Glomerular endothelial cell (primary cell): ENCODE measurements around the gene GMPR2. TPM values are rescaled to one million over a fixed set of nuclear protein-coding genes. Genes with fewer than 3 reads are reported as not detected.
A peak's percentile ranks its signal among the peaks of the same experiment; 100 is the strongest.
"Not testable (repeated sequence)": the region's sequence is repeated elsewhere in the genome, so short reads cannot be mapped to it uniquely, and the experiment has no call there.

Experiments
- DNase-seq: peaks from one replicate; pipeline ENCODE4 v3.0.0-alpha.2; 2011; ENCODE audit warnings: low read depth, low spot score; ENCODE audit errors: extremely low read depth
- total RNA-seq: library from RNA; depleted of rRNA; stranded (reverse); fragments of >200 nt; gene quantifications from 2 replicates; pipeline ENCODE4 v1.2.3, GENCODE V29; 2015

Gene GMPR2
- total RNA-seq, 1 donor from 2014 or later: 51.6 TPM

DNA sequence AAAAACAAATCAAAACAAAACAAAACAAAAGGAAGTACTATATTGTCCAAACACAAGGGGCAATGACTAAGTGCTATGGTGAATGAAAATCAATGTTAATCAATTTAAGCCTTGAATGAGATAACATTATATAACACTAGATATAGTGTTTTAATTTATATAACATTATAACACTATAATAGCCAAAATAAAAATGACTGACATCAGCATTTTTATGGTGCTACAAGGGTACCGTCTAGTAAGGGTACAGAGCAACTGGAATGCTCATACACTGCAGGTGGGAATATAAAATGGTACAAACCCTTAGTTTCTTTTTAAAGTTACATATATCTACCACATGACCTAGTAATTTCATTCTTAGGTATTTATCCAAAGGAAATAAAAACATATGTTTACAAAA lies 6.3 kb upstream of the GMPR2 start:
- no peak for DNase-seq

- no peak for DNase-seq
Observed at GRCh38 chr14:24228902-24229301, 3.8 kb upstream of the GMPR2 start.

DNA sequence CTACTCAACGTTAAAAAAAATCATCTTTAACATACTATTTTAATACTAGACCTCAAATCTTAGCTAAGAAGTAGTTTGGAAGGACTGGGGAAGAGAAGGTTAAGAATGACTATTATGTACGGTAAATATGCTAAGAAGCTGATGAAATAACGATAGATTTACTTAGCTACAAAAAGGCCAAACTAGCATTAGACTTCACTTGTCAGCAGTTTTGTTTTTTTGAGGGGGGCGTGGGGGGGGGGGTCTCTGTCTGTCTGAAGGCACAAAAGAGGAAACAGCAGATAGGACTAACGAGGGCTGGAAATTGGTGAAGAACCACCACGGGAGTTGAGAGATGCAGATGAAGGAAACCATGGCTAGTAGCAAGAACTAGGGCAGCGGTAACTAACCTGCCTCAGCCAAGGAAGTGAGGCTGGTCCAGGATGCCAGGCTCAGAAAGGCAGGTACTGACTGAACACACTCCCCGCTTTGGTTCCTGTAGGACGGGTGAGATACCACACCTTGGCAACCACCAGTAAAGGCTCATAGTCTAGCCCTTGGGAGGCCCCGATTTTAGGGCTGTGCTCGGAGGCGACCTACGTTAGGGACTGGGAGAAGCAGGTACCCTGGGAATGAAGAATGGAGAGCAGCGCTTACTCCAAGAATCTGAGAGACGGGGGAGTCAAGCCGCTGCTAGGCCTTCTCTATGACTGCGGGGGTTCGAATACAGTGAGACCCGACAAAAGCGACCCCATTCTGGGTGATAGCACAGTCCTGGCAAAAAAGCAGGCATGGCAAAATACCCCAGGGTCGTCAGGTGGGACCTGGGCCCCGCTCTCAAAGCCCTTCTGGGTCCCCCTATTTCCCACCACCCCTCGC lies 1.2 kb upstream of the GMPR2 start:
- no peak for DNase-seq

DNA sequence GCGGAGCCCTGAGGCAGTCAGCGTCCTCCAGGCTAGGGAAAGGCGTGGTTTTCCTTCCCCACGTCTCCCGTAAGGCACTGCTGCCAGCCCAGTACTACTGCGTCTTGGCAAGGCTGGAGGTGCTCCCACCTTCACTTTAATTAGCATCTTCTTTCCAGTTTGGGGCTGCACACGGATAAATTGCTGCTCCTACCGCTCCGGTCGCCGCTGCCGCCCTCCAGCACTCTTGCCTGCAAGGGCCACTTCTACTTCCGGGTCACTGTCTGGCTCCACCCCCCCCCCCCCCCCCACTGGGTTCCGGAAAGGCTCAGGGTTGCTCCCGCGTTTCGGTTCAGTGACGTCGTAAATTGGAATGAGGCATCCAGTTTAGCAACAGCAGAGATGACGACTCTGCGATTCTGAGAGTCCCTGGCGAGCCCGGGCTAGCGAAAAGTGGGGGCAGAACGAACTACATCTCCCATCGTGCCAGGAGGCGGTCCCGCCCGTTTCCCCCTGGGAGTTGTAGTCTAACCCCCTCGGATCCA lies 546 bp upstream of the GMPR2 start, which contains the start of gene NEDD8:
NEDD8 (minus strand) TSS at position 247 of the 524 bp plus-strand sequence; CDS start at position 147, 100 bp downstream.
- DNase-seq: peak; percentile 71

DNA sequence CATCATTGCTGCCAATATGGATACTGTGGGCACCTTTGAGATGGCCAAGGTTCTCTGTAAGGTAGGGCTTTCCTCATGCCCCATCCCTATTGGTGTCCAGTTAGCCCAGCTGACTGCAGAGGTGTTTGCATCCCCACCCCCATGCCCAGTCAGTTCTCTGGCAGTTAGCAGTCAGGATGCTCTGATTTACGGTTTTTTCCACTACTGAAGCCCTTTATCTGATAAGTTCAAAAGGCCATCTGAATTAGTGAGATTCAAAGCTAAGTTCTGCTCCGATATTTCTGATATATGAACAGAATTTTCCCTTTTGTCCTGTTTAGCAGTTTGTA lies 773 bp downstream of the GMPR2 start:
- no peak for DNase-seq

DNA sequence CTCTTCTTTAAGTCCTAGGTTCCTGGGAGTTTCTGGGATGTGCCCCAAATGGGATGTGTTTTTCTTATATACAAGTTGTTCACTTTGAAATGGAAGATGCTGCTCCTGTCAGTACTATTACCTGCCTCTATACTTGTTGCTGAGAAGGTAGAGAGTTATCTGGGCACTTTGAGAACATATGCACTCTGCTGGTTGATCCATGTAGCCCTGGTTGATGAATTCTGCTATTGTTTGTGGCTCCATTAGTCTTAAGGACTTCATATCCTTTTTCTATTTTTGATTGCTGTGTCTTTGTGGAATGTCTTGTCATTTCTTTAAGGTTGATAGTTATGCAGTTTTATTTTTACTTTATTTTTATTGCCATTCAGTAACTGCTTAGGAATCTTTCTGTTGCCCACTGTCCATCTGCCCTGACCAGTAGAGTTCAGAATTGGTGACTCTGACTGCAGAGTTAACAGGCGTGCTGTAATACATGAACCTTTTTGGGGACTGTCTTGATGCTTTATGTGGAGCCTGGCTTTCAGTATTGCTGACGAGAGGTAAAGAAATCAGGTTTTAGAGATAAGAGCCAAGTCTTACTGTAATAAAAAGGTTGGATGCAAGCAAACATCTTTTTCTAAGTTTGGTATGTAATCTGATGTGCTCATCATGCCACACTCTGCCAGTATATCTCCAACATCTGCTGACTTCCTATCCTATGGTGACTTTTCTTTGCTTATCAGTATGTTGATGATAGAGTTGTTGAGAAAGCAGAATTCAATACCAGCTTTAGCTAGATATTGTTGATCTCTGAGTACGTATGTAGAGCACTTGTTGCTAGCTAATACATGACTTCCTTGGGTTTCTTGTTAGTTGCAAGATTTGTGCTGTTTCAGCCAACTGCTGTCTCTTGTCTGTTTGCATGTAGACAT lies 1.6 kb downstream of the GMPR2 start:
- no peak for DNase-seq

- DNase-seq: no peak
Observed at GRCh38 chr14:24235804-24236688, 3.3 kb downstream of the GMPR2 start.

GRCh38 chr14:24236689-24237462 lies 4.1 kb downstream of the GMPR2 start:
- no peak for DNase-seq

DNA sequence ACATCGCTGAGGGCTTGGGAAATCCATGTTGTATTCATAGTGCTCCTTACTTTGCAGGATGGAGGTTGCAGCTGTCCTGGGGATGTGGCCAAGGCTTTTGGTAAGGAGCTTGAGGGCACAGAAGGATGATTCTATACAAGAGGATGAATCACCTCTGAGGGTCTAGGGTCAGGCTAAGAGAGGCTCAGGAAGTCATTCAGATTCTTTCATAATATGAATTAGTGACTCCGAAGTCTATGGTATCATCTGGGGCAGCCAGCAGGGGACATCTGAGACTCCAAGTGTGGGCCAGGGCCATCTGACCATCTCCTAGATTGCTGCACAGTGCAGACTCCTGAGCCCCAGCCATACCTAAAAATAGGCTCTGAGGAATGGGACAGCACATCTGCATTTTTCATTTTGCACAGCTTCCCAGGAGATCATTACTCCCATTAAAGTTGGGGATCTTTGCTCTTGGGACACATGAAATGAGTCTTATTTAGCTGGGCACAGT lies 4.8 kb downstream of the GMPR2 start:
- DNase-seq: no peak

- no peak for DNase-seq
Observed at GRCh38 chr14:24238123-24238522, 5.4 kb downstream of the GMPR2 start.

- DNase-seq: no peak
Observed at GRCh38 chr14:24238527-24239037, 5.9 kb downstream of the GMPR2 start.

DNA sequence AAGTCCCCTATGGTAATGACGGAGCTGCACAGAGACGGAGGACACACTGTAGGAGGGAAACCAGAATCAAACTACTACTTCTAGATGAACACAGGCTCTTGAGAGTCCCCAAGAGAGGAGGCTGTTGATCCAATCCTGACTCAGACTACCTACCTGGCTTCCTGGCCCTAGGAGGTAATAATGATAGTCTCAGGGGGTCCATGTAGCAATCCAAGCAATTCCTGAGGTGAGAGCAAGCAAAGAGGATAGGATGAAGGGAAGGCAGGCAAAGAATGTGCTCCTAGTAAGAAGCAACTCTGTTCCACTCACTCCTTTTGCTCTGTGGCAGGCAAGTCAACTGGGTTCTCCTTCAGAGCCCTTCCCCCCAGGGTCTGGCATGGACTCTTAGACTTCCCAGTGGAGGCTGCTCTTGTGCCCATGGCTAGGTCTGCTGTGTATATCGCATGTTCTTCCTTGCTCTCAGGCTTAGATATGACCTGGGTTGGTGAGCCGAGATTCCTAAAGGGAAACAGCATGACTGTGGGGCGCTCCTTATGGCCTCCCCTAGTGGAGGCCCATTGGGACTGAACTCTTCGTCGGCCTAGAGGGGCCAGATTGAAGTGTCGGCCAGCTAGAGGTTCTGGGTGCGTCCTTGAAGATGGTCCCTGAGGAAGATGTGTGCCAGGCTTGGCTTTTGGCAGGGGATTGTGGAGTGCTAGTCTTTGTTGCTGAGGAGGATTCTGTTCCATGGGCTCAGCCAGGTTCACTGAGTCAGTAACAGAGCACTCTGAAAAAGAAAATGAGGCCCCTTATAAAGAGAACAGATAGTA lies 7.6 kb downstream of the GMPR2 start:
- no peak for DNase-seq

DNA sequence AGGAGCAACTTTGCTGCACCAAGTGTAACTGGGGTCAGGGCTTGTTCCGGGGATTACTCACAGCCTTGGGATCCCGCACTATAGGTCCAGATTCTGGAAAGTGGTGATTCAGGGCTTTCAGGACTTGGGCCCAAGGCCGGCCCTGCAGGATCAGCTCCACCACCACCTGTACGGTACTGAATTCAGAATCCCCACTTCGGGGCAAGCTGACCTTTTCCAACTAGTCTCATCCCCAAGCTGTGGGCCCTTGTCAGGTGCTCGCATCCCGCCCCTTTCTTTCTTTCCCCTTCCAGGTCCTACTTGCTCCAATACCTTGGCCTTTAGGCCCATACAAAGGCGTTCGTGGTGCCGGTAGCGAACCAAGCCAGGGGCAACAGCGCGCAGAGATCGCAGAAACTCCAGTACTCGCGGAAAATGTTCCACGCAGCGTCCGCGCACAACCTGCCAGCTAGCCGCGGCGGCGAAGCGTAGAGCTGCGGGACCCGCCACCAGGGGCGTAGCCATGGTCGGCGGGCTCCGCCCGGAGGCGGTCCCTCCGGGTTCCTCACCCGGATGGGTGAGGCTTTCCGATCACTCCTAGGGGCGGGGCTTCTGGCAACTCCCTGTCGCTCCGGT lies 9.2 kb downstream of the GMPR2 start:
- no peak for DNase-seq

DNA sequence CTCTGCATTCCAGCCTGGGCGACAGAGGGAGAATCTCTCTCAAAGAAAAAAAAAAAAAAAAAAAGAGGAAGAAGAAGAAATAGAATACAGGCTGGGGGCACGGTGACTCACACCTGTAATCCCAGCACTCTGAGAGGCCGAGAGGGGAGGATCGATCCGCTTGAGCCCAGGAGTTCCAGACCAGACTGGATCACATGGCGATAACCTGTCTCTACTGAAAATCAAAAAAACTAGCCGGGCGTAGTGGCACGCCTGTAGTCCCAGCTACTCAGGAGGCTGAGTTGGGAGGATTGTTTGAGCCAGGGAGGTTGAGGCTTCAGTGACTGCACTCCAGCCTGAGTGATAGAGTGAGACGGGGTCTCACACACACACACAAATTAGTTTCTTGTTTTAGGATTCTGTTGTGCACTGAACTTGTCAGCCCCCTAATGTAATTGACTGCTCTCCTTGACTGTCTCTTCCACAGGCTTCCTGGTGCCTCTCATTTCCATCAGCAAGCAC lies 10.7 kb downstream of the GMPR2 start:
- DNase-seq: no peak

DNA sequence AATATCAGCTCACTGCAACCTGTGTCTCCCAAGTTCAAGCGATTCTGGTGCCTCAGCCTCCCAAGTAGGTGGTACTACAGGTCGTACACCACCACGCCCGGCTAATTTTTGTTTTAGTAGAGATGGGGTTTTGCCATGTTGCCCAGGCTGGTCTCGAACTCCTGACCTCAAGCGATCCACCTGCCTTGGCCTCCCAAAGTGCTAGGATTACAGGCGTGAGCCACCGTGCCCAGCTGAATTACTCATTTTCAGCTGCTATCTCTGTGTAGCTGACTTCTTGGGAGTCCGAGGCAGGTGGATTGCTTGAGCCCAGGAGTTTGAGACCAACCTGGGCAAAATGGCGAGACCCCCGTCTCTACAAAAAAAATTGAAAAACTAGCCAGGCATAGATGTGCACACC lies 12.6 kb downstream of the GMPR2 start:
- DNase-seq: not testable (repeated sequence)

DNA sequence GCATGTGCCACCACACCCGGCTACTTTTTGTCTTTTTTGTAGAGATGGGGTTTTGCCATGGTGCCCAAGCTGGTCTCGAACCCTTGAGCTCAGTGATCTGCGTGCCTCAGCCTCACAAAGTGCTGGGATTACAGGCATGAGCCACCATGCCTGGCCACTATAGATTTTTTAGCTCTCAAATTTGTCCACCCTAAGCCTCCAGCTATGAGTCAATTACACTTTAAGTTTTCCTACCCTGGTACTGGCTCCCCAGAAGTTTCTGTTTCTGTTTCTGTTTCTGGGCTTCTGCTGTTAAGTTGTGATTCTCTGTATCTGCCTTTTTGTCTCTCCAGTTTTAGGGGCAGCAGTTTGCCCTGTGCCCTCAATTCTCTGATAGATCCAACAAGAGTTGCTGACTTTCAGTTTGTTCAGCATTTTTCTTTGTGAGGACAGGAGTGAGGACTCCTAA lies 14.1 kb downstream of the GMPR2 start:
- no peak for DNase-seq

DNA sequence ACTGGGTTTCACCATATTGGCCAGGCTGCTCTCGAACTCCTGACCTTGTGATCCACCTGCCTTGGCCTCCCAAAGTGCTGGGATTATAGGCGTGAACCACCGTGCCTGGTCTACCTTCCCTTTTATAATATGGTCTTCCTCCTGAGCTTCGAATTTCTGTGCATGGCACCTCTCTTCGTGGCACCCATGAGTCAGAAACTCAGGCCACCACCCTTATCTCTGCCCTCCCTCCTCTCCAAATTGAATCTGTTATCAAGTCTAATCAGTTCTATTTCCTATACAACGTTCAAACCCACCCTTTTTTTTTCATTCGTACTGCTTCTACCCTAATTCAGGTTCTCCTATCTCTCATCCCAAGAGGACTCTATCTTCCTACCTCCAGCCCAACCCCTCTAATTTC lies 14.7 kb downstream of the GMPR2 start:
- DNase-seq: no peak
